HL-60 (cell line): Measurements from ENCODE around the gene QRFP.

Source experiments
- GABPA ChIP-seq: IDR thresholded peaks from 2 replicates; pipeline ENCODE4 v1.6.1; 2012; ENCODE audit warnings: low read depth
- POLR2AphosphoS5 ChIP-seq: IDR thresholded peaks from 2 replicates; pipeline ENCODE4 v1.6.1; 2012; ENCODE audit warnings: low read depth
- SPI1 ChIP-seq: IDR thresholded peaks from 2 replicates; pipeline ENCODE4 v1.6.1; 2012; ENCODE audit warnings: low read depth, mild to moderate bottlenecking, borderline replicate concordance
- TF ChIP-seq, protein P1 (sequence below): IDR thresholded peaks from one replicate; pipeline ENCODE4 v1.5.1; 2011; ENCODE audit warnings: low read length, control low read depth, inconsistent platforms; ENCODE audit not compliant: insufficient read depth
- TF ChIP-seq, protein P2 (sequence below): IDR thresholded peaks from 2 replicates; pipeline ENCODE4 v1.6.1; 2012; ENCODE audit warnings: low read depth; ENCODE audit not compliant: insufficient replicate concordance

DNA sequence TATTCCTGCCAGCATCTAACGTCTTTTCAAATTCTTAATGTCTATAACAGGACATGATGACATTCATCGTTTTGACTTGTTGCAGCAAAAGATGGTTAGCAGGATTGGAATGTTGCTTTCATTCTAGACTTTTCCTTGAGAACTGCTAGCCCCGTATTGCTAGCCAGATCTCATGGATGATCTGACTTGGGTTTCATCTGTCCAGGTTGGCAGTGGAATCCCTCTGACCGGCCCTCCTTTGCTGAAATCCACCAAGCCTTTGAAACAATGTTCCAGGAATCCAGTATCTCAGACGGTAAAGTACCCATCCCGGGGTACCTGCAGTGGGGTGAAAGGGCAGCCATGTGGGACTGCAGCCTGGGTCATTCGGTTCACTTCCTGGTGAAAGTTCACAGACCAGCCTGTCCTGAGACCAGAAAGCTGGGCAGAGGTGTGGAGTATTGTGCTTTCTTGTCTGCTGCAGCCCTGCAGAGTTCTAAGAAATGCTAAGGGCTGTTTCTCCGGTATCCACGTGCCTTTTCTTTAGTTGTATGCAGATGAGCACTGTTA, 16.7 kb downstream of the QRFP start:
- TF ChIP-seq, protein P1, sequence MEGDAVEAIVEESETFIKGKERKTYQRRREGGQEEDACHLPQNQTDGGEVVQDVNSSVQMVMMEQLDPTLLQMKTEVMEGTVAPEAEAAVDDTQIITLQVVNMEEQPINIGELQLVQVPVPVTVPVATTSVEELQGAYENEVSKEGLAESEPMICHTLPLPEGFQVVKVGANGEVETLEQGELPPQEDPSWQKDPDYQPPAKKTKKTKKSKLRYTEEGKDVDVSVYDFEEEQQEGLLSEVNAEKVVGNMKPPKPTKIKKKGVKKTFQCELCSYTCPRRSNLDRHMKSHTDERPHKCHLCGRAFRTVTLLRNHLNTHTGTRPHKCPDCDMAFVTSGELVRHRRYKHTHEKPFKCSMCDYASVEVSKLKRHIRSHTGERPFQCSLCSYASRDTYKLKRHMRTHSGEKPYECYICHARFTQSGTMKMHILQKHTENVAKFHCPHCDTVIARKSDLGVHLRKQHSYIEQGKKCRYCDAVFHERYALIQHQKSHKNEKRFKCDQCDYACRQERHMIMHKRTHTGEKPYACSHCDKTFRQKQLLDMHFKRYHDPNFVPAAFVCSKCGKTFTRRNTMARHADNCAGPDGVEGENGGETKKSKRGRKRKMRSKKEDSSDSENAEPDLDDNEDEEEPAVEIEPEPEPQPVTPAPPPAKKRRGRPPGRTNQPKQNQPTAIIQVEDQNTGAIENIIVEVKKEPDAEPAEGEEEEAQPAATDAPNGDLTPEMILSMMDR, result no peak
- TF ChIP-seq POLR2AphosphoS5, result no peak
- TF ChIP-seq, protein P2, sequence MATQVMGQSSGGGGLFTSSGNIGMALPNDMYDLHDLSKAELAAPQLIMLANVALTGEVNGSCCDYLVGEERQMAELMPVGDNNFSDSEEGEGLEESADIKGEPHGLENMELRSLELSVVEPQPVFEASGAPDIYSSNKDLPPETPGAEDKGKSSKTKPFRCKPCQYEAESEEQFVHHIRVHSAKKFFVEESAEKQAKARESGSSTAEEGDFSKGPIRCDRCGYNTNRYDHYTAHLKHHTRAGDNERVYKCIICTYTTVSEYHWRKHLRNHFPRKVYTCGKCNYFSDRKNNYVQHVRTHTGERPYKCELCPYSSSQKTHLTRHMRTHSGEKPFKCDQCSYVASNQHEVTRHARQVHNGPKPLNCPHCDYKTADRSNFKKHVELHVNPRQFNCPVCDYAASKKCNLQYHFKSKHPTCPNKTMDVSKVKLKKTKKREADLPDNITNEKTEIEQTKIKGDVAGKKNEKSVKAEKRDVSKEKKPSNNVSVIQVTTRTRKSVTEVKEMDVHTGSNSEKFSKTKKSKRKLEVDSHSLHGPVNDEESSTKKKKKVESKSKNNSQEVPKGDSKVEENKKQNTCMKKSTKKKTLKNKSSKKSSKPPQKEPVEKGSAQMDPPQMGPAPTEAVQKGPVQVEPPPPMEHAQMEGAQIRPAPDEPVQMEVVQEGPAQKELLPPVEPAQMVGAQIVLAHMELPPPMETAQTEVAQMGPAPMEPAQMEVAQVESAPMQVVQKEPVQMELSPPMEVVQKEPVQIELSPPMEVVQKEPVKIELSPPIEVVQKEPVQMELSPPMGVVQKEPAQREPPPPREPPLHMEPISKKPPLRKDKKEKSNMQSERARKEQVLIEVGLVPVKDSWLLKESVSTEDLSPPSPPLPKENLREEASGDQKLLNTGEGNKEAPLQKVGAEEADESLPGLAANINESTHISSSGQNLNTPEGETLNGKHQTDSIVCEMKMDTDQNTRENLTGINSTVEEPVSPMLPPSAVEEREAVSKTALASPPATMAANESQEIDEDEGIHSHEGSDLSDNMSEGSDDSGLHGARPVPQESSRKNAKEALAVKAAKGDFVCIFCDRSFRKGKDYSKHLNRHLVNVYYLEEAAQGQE, result no peak
- TF ChIP-seq GABPA, result no peak
- no peak for TF ChIP-seq SPI1
